Activated CD4-positive, CD25-positive, alpha-beta regulatory T cell (primary cell): ENCODE data around the gene MLLT1.
"Not testable (repeated sequence)": the region's sequence is repeated elsewhere in the genome, so short reads cannot be mapped to it uniquely, and the experiment has no call there.

Experiments used
- DNase-seq, 4 experiments: peaks; one replicate each; lab custom pipeline; 2025; lab: John Stamatoyannopoulos, UW

MLLT1 gene, protein sequence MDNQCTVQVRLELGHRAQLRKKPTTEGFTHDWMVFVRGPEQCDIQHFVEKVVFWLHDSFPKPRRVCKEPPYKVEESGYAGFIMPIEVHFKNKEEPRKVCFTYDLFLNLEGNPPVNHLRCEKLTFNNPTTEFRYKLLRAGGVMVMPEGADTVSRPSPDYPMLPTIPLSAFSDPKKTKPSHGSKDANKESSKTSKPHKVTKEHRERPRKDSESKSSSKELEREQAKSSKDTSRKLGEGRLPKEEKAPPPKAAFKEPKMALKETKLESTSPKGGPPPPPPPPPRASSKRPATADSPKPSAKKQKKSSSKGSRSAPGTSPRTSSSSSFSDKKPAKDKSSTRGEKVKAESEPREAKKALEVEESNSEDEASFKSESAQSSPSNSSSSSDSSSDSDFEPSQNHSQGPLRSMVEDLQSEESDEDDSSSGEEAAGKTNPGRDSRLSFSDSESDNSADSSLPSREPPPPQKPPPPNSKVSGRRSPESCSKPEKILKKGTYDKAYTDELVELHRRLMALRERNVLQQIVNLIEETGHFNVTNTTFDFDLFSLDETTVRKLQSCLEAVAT

DNA sequence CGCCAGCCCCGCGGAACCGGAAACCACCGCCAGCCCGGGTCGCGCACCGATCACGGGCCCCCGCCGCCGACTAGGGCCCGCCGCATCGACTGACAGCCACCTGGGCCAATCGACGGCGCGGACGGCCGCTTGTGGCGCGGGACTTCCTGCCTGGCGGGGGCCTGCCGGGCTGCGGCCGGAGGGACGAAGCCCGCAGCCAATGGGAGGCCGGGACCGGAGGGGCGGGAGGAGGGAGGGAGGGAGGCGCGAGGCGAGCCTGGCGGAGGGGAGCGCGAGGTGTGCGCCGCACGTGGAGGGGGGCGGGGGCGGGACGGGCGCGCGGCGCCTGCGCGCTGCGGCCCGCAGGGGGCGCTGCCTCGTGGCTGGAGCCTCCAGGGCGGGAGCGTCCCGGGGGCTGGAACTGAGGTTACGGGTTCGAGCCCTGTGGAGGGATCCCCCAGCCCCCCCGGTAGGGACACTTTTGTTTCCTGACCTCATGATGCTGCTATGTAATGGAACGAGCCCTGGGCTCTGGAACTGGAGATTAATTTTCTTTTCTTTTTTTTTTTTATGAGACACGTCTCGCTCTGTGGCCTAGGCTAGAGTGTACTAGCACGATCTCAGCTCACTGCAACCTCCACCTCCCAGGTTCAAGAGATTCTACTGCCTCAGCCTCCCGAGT is at the start of gene MLLT1:
TSS of gene MLLT1 (minus strand) at position 45 of the 661 bp plus-strand sequence. CDS start 191 bp downstream, outside the sequence.
- DNase-seq, result peak; percentile 91 to 95 (median 92)

DNA sequence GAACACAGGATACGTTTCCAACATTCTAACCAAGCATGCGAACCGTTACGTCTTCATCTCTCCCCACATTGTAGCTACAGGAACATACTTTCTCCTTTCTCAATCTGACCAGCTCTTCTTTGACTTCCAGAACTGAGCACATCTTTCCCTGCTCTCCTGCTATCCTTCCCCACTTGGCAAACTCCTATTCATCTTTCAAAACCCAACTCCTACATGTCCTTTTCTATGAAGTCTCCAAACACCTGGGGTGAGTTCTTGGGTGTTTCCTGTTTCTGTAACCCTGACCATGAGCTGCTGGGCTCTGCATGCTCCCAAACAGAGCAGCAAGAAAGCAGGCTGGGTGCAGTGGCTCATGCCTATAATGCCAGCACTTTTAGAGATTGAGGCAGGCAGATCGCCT is 47.0 kb upstream of the MLLT1 start:
- DNase-seq, result no peak

DNA sequence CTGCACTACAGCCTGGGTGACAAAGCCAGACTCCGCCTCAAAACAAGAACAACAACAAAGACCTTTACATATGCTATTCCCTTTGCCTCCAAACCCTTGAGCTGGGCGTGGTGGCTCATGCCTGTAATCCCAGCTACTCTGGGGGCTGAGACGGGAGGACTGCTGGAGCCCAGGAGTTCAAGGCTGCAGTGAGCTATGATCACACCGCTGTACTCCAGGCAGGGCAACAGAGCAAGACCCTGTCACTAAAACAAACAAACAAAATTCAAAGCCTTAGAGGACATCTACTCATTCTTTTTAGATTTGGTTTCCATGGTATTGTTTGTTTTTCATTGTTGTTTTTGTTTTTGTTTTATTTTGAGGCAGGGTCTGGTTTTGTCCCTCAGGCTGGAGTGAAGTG is 45.8 kb upstream of the MLLT1 start:
- DNase-seq, result no peak

DNA sequence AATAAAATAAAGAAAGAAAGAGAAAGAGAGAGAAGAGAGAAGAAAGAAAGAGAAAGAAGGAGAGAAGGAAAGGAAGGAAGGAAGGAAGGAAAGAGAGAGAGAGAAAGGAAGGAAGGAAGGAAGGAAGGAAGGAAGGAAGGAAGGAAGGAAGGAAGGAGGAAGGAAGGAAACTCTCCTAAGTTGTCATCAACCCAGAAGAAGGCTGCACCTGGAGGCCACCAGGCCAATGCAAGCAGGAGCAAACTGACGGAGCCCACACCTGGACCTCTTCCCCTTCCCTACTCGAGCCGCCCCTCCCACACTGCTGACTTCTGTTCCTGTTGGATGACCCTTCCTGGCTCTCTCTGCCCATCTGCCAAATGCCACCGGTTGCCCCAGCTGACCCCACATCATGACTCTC is 45.0 kb upstream of the MLLT1 start:
- DNase-seq, result no peak

DNA sequence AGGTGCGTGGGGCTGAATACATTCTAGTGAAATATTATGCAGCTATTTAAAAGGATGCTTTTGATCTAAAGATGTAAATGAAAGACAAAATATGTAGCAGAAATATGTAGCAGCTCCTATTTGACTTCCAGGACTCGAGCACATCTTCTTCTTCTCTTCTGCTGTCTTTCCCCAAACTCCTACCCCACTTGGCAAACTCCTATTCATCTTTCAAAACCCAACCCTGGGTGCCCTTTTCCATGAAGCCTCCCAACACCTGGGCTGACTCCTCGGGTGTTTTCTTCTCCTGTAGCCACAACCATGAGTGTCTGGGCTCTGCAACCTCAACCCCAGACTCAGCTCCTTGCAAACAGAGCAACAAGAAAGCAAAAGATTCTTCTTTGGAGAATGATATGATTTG is 42.5 kb upstream of the MLLT1 start:
- no peak for DNase-seq

DNA sequence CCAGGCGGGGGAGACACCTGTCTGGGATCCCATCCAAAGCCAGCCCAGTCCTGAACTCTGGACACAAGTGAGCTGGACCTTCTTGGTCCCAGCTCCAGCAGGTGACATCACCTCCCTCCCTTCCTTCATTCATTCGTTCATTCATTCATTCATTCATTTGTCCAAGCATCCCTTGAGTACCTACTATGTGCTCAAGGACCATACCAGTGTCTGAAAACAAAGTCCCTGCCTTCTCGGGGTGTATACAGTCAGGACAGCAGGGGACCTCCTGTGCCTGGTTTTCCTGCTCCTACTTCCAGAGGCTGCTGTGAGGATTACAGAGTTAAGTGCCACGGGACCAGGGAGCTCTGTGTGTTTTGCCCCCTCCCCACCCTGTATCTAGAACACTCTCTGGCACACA is 39.6 kb upstream of the MLLT1 start:
- DNase-seq, result no peak

DNA sequence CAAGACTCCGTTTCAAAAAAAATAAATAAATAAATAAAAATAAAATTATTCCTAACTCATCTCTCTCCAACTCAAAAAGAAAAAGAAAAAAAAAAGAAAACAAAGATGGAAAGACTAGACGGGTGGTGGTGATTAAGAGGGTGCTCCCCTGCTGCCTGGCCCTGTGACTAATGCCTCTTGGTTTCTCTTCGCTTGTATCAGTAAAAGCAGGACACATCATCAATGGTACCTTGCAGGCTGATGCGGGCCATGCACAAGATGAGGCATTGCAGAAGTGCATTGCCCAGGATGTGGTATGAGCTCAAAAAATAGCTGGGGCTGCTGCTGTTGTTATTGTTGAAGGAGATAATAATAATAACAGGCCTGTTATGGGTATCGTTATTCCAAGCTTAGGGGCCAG is 39.0 kb upstream of the MLLT1 start:
- DNase-seq, result no peak

DNA sequence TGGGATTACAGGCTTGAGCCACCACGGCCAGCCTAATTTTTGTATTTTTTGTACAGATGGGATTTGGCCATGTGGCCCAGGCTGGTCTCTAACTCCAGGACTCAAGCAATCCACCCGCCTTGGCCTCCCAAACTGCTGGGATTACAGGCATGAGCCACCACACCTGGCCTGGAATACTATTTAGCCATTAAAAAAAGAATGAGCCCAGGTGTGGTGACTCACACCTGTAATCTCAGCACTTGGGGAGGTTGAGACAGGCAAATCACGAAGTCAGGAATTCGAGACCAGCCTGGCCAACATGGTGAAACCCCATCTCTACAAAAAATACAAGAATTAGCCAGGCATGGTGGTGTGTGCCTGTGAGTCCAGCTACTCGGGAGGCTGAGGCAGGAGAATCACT is 35.9 kb upstream of the MLLT1 start:
- not testable (repeated sequence) for DNase-seq

DNA sequence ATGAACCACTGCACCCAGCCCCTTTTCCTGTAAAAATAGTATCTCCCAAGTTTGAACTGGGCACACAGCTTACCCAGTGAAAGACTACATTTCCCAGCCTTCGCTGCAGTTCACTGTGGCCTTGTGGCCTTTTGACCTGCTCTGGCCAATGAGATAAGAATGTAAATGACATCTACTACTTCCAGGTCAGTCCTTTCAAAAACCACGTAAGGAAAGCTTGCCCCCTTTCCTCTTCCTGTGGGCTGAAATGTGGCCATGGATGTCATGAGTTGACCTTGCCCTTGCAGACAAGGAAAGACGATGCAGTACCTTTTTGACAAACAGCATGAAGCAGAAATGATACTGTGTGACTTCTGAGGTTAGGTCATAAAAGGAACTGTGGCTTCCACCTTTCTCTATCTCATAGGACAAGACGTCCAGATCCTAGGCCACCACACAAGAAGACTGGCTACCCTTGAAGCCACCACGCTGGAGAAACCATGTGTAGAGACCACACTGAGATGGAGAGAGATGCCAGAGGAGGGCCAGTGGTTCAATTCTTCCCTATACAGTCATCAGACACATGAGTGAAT is 33.7 kb upstream of the MLLT1 start:
- DNase-seq, result no peak

DNA sequence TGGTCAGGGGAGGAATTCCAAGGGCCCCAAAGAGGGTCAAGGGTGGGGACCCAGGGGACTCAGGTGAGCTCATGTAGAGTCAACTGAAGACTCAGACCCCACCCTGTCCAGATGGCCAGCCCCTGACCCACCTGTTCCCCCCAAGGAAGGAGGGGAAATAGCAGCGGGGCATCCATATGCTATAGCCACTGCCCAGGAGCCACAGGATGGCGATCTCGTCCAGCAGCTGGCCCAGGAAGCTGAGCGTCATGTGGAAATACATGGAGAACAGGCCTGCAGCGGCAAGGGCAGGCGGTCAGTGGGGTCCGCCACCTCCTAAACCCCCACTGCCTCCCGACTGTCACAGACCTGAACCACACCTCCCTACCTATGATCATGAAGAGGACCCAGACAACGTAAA is 32.2 kb upstream of the MLLT1 start:
- no peak for DNase-seq

DNA sequence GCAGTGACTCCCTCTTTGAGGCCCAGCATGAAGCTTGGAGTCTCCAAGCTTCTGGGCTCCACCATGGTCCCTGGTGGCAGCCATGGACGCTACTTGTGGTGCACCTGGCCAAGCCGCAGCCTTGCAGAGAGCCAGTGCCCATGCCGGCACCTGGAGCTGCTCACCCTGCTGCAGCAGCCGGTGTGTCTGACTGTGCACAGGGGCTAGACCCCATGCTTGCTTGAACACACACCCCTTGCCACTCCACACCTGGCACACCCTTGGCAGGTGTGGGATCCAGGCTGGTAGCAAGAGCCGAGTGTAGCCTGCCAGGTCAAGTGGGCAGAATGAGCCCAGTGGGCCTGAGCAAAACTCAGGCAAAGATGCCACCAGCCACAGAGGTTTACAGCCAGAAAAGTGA is 18.6 kb upstream of the MLLT1 start:
- no peak for DNase-seq

DNA sequence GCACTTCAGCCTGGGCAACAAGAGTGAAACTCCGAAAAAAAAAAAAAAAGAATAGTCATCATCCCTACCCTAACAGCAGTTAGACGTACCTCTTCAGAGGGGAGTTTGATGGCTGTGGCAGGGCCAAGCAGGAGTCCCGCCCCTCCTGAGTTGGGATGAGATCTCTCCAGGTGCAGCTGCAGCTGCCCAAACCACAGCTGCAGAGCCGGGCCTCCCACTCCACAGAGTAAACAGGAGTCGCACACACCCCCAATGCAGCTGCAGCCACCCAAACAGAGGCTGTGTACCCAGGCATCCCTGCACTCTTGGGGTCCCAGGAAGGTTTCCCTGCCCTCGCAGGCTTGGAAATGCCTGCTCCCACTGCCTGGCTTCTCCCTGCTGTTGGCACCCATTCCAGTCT is 17.4 kb upstream of the MLLT1 start:
- no peak for DNase-seq

DNA sequence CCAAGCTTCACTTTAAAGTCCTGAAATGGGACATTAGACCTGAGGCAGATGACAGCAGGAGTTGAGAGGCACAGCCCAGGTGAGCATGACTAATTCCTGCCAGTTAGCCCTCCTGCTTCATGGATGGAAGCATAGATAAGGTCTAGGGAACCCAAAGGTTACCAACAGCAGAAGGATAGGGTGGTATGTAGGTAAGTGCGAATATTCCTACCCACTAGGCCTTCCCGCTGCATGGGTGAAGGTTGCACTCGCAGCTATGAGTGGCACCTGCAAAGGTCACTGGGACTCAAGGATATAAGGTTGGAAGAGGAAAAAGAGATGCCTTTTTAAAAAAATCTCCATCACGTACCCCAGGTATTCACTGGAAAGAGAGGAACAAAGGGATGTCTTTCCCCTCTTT is 12.2 kb upstream of the MLLT1 start:
- no peak for DNase-seq

DNA sequence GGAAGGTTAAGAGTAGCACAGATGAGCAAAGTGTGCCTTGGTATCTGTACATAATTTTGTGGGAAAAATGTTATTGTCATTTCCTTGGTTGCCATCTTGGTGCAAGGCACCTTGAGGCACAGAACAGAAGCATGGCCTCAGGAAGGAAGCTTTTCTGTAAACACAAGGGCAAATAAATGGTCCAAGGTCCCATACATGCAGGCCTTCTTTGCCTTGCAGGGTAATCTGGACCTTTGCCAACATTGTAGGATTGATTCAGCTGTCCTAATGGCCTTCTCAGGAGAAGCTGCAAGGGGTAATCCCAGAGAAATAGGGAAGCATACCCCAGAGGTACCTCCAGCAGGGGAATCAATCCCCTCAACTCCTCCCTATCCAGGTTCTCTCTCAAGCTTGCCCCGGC is 9.0 kb upstream of the MLLT1 start:
- DNase-seq, result no peak

DNA sequence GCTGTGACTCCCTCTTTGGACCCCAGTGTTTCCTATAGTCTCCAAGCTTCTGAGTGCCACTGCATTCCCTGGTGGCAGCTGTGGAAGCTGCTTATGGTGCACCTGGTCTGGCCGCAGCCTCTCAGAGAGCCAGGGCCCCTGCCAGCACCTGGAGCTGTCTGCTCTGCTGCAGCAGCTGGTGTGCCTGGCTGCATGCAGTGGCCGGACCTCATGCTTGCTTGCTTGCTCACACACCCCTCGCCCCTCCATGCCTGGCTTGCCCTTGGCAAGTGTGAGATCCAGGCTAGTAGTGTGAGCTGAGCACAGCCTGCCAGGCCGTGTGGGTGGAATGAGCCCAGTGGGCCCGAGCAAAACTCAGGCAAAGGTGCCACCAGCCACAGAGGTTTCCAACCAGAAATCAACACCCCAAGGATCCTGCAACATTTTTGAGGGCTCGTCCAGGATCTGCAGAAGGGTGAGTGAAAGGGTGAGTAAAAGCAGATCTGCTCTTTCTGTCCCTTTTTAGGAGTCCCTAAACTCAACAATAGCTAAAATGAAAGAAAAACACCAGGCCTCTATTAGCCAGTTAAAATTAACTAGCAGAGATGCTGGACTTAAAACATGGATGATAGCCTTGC is 7.6 kb upstream of the MLLT1 start:
- DNase-seq, result no peak

DNA sequence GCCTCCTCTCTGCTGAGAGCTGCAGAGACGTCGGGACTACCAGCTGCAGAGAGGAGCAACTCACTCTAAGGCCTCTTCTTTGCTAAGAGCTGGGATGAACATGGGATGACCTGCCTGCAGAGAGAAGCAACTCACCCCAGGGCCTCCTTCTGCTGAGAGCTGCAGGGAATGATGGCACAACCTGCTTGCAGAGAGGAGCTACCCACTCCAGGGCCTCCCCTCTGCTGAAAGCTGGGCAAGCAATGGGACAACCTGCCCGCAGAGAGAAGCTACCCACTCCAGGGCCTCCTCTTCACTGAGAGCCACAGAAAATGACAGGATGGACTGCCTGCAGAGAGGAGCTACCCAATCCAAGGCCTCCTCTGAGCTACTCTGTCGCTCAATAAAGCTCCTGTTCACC is 6.9 kb upstream of the MLLT1 start:
- no peak for DNase-seq

DNA sequence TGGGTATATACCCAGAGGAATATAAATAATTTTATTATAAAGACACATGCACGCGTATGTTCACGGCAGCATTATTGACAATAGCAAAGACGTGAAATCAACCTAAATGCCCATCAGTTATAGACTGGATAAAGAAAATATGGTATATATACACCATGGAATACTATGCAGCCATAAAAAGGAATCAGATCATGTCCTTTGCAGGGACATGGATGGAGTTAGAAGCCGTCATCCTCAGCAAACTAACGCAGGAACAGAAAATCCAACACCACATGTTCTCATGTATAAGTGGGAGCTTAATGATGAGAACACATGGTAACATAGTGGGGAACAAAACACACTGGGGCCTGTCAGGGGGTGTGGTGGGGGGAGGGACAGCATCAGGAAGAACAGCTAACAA is 2.6 kb upstream of the MLLT1 start:
- not testable (repeated sequence) for DNase-seq

DNA sequence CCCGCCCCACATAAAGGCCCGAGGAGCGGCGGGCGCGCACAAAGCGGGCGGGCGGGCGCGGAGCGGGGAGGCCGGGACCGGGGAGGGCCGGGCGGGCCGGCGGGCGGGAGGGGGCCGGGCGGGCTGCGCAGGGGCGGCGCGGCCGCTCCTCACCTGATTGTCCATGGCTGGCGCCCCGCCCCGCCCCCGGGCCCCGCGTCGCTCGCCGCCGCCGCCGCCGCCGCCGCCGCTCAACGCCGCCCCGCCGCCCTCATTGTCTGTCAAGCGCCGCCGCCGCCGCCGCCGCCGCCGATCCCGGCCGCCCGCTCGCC is 200 bp downstream of the MLLT1 start:
- no peak for DNase-seq

DNA sequence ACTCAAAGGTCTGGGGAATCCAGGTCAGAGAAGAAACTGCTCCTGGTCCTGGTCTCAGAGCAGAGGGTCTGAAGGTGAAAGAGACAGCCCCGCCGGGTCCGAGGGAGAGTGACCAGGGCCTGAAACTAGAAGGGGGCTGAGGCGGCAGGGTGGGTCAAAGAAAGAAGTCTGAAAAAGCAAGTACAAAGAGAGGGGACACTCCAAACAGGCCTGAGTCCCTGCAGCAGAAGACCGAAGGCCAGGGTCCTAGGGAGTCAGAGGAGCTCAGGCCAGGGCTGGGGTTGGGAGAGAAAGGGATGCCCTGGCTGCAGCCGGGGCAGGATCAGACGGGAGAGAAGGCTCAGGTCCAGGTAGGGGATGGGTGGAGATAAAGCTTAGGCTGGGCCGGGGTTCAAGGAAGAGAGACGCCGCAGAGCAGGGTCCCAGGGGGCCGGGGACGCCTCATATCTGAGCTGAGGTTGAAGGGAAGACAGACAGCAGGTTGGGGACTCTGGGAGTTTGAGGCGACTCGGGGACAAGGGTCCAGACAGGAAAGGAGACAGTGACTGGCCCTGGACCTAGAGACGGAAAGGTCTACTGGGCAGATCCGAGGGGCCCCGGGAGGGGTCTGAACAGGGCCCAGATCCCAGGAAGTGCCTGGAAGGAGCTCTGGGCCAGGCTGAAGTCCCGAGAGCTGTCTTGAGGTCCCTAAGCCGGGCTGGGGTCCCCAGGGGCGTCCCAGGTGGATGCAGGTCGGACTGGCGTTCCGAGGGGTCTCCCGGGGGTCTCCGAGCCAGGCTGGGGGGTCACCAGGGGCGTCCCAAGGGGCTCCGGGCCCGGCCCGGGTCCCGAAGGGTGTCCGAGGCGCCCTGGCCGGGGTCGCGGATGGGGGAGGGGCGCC is 795 bp downstream of the MLLT1 start:
- no peak for DNase-seq

DNA sequence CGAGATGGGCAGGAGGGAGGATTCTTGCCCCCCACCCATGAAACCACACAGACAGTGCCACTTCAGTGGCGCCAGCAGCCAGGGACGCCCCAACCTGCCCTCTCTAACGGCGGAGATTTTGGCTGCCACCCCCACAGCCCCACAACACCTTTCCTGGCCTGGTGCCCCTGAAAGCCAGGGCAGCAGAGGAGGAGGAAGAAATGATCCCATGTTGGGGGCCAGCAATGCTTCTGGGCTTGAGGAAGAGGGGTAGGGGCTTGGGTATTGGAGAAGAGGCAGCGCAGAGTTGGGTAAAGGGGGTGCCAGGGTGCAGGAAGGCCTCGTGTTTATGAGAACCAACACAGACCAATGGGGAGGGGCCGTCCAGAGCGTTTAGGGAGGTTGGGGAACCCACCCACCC is 1.7 kb downstream of the MLLT1 start:
- no peak for DNase-seq

DNA sequence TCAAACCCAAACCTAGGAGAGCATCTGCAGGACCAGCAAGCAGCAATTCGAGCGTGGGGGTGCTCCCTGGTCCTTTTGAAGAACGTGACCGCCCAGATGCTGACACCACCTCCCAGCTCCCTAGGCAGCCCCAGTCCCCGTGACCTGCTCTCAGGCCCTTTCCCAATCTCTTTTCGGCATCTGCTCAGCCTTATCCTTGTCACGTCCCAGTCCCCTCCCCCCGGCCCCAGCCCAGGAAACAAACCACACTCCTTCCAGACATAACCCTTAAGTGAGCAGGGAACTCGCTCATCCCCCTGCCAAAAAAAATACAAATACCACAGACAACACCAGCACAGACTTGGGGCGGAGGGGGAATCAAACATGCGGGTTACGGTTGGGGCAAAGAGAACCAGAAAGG is 3.3 kb downstream of the MLLT1 start:
- no peak for DNase-seq
